Gastroesophageal sphincter (tissue), 4 donors: ENCODE results near the gene NOS1AP. TPM values are rescaled to one million over a fixed set of nuclear protein-coding genes. Genes with fewer than 3 reads are reported as not detected.

ENCODE experiments used
- ATAC-seq: fragments of 150-250 bp; one replicate; pipeline ENCODE4 v1.9.1; 2016; ENCODE audit warnings: mild to moderate bottlenecking, moderate library complexity
- H3K27ac ChIP-seq, 4 donors: fragments of 200-600 bp; sonication (generic) in 3 of 4; 1 replicate in 3 of 4; 2 replicates in 1 of 4; pipeline ENCODE4 v1.5.1; 2016 to 2019
- H3K27me3 ChIP-seq: fragments of 200-600 bp; sonication (generic); one replicate; pipeline ENCODE4 v1.5.1; 2019
- H3K36me3 ChIP-seq, 2 donors: fragments of 200-600 bp; sonication (generic); one replicate each; pipeline ENCODE4 v1.5.1; 2019; ENCODE audit warnings: control low read depth in 1 of 2
- H3K4me1 ChIP-seq, 3 donors: fragments of 200-600 bp; sonication (generic); 1 replicate in 2 of 3; 2 replicates in 1 of 3; pipeline ENCODE4 v1.5.1; 2016 to 2019; ENCODE audit warnings: control low read depth in 2 of 3
- H3K4me3 ChIP-seq, 2 donors: fragments of 200-600 bp; sonication (generic); one replicate each; pipeline ENCODE4 v1.5.1; 2019; ENCODE audit warnings: mild to moderate bottlenecking in 1 of 2, moderate library complexity in 1 of 2
- H3K9me3 ChIP-seq, 3 donors: fragments of 200-600 bp; sonication (generic); one replicate each; pipeline ENCODE4 v1.5.1; 2017 to 2019; ENCODE audit warnings: control low read depth in 2 of 3
- EP300 ChIP-seq: sonication (generic); formaldehyde crosslinking; IDR thresholded peaks from one replicate; pipeline ENCODE4 v1.6.1; 2017; ENCODE audit warnings: antibody characterized with exemption, mild to moderate bottlenecking
- POLR2A ChIP-seq, 2 donors: fragments of 450-650 bp; IDR thresholded peaks; one replicate each; pipeline ENCODE4 v1.6.1; 2017; ENCODE audit warnings: antibody characterized with exemption in 2 of 2, mild to moderate bottlenecking in 2 of 2, moderate library complexity in 1 of 2
- POLR2AphosphoS5 ChIP-seq: sonication (generic); formaldehyde crosslinking; IDR thresholded peaks from one replicate; pipeline ENCODE4 v1.6.1; 2017; ENCODE audit warnings: antibody characterized with exemption
- WGBS, 2 donors: methylation state at CpG; one replicate each; pipeline ENCODE4 v1.1.5; 2018; ENCODE audit warnings: low coverage in 1 of 2; 5-methylcytosine and 5-hydroxymethylcytosine counted together
- total RNA-seq, 4 donors: library from RNA; depleted of rRNA; stranded (reverse); fragments of >200 nt; gene quantifications; one replicate each; pipeline ENCODE4 v1.1.0, GENCODE V29; 2016
- TF ChIP-seq, protein P1 (sequence below), 4 experiments: fragments of 200-600 bp in 2 of 4; fragments of 450-650 bp in 2 of 4; sonication (generic) in 1 of 4; IDR thresholded peaks; one replicate each; pipeline ENCODE4 v1.5.1; 2017 to 2019; ENCODE audit warnings: antibody characterized with exemption in 4 of 4, mild to moderate bottlenecking in 2 of 4, moderate library complexity in 2 of 4

NOS1AP gene
- total RNA-seq, 4 donors from 2014 or later, result 3.5 to 7.8 (median 4.1) TPM

DNA sequence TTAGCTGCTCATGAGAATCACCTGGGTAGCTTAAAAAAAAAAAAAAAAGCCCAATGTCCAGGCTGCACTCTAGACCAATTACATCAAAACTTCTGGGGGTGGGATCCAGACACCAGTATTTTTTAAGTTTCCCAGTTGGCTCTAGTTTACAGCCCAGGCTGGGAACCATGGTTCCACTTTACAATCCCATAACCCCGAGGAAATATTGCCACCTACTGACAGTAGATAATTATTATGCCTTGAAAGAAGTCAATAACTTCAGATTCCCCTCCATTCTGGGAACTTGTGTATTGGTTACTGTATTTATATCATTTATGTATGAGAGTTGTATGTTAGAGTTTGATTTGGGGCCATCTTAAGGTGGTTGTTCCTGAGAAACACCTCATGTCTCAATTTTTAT, 207.0 kb downstream of the NOS1AP start:
- 33 to 50% methylated on average over 1 of the region's 1 CpG for whole genome bisulfite sequencing, 2 donors
- H3K4me3 ChIP-seq, result no peak overlapping the region
- no peaks in the 10 kb centered on the region for H3K4me1 ChIP-seq
- H3K36me3 ChIP-seq, result no peaks in the 10 kb centered on the region
- no peak overlapping the region for H3K27ac ChIP-seq
- ATAC-seq, result no peak
- no peaks in the 10 kb centered on the region for H3K27me3 ChIP-seq
- TF ChIP-seq POLR2A (IDR thresholded peaks at IDR 0.05) (no peak), EP300 (no peak), POLR2AphosphoS5 (no peak)
- TF ChIP-seq, protein P1, sequence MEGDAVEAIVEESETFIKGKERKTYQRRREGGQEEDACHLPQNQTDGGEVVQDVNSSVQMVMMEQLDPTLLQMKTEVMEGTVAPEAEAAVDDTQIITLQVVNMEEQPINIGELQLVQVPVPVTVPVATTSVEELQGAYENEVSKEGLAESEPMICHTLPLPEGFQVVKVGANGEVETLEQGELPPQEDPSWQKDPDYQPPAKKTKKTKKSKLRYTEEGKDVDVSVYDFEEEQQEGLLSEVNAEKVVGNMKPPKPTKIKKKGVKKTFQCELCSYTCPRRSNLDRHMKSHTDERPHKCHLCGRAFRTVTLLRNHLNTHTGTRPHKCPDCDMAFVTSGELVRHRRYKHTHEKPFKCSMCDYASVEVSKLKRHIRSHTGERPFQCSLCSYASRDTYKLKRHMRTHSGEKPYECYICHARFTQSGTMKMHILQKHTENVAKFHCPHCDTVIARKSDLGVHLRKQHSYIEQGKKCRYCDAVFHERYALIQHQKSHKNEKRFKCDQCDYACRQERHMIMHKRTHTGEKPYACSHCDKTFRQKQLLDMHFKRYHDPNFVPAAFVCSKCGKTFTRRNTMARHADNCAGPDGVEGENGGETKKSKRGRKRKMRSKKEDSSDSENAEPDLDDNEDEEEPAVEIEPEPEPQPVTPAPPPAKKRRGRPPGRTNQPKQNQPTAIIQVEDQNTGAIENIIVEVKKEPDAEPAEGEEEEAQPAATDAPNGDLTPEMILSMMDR (IDR thresholded peaks at IDR 0.05), result peak in 2 of 4 experiments; percentile 13 to 47
- H3K9me3 ChIP-seq, result no peaks in the 10 kb centered on the region

DNA sequence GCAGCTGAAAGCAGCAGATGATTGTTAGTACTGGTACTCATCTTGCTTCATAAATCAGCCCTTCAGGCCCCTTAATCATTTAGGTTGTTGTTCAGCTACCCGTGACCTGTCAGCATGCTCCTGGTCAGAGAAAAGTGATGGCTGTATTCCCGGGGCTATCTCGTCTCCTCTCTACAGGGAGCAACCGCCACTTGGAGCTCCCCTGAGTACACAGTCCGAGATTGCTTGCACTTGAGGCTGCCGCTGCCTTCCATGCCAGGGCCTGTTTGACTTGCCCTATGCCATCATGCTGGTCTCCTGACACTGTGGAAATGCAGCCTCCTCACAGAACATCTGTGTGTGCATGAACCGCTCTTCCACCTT, 209.6 kb downstream of the NOS1AP start:
- Histone ChIP-seq H3K9me3 (no peaks in the 10 kb centered on the region), H3K27me3 (no peaks in the 10 kb centered on the region), H3K4me1 (peaks cover 0 to 8% (median 0%) of the 10 kb centered on the region in 3 donors), H3K27ac (no peak overlapping the region), H3K36me3 (no peaks in the 10 kb centered on the region), H3K4me3 (no peak overlapping the region)
- 53 to 73% methylated on average over 4 to 5 of the region's 7 CpGs for WGBS, 2 donors
- TF ChIP-seq POLR2AphosphoS5 (no peak), EP300 (no peak), POLR2A (IDR thresholded peaks at IDR 0.05) (no peak)
- TF ChIP-seq, protein P1 (IDR thresholded peaks at IDR 0.05), result no peak
- no peak for ATAC-seq

DNA sequence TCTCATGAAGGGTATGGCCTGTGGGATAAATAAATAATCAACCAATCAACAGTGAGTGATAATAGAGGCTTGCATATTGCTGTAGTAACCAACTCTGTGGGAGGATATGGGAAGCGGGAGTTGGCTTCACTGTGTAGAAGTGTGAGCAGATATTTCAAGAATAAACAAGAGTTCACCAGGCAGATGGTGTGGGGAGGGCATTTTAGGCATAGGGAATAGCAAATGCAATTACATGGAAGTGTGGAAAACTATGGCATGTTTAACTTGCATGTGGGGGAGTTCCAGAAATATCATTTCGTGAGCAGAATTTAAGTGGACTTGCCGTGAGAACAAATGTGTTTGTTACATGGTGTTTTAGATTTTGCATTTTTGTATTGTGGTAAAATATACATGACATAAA, 211.9 kb downstream of the NOS1AP start:
- H3K4me1 ChIP-seq, result peaks cover 0 to 22% (median 0%) of the 10 kb centered on the region in 3 donors
- ATAC-seq, result no peak
- no peak overlapping the region for H3K27ac ChIP-seq
- 79 to 90% methylated on average over 2 to 3 of the region's 3 CpGs for WGBS, 2 donors
- H3K4me3 ChIP-seq, result no peak overlapping the region
- H3K9me3 ChIP-seq, result no peaks in the 10 kb centered on the region
- no peak for TF ChIP-seq EP300
- TF ChIP-seq, protein P1 (IDR thresholded peaks at IDR 0.05), result no peak
- no peak for TF ChIP-seq POLR2A (IDR thresholded peaks at IDR 0.05)
- TF ChIP-seq POLR2AphosphoS5, result no peak
- H3K36me3 ChIP-seq, result no peaks in the 10 kb centered on the region
- H3K27me3 ChIP-seq, result no peaks in the 10 kb centered on the region

DNA sequence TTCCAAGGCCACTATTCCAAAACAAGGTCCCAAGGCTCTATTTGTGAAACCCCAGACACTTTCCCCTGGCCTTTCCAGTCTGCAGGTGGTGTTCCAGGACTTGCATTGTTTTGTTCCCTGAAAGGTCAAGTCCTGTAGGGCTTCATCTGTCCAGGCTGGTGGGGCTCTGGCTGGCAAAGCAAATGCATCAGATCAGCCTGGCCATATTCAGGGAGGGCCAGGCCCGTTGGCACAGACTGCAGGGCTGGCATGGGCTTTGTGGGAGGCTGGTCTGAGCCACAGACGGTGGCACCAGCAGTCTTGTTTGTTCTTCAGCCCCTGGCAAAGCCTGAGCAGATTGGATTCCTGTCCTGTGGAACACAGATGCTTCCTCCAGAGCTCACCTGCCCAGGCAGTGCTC, 214.2 kb downstream of the NOS1AP start:
- Histone ChIP-seq H3K27me3 (no peaks in the 10 kb centered on the region), H3K4me3 (no peak overlapping the region), H3K4me1 (peaks cover 0 to 22% (median 0%) of the 10 kb centered on the region in 3 donors), H3K27ac (no peak overlapping the region), H3K9me3 (no peaks in the 10 kb centered on the region), H3K36me3 (no peaks in the 10 kb centered on the region)
- whole genome bisulfite sequencing, 2 donors, result no CpG with 5 or more reads among the region's 2 CpGs
- TF ChIP-seq POLR2A (IDR thresholded peaks at IDR 0.05), result no peak
- TF ChIP-seq, protein P1 (IDR thresholded peaks at IDR 0.05), result no peak
- TF ChIP-seq EP300, result no peak
- TF ChIP-seq POLR2AphosphoS5, result no peak
- ATAC-seq, result no peak

DNA sequence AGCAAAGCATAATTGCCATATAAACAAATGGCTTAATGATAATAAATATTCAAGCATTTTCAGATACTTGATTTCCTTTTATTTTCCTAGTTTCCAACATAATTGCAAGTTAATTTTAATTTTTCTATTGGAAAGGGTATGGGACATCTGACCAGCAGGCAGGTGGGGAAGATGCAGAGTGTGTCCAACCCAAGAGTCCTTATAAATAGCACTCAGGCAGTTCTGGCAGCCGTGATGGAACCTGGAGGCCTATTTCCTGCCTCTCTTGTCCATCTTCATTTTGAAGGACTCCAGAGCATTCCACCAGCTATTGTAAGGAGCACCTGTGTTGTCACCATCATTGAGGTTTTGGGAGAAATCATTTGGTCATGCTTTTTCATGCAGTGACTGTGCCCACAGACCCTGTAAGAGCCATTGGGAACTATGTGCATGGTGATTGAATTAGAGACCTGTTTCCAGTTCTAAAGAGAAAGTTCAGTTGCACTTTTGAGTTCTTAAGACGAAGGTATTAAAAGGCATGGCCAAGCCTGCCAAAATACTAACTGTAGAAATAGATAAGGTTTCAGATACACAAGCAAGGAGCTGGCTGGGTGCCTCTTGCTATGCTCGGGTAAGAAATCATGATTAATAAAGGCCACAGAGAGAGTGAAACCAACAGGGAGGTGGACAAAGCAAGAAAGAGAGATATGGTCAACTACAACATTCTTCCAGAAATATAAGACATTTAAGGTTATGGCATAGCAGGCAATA, 214.9 kb downstream of the NOS1AP start:
- 49 to 93% methylated on average over 2 to 3 of the region's 3 CpGs for WGBS, 2 donors
- no peak for ATAC-seq
- Histone ChIP-seq H3K36me3 (no peaks in the 10 kb centered on the region), H3K9me3 (no peaks in the 10 kb centered on the region), H3K4me1 (peaks cover 0 to 22% (median 0%) of the 10 kb centered on the region in 3 donors), H3K27me3 (no peaks in the 10 kb centered on the region), H3K4me3 (no peak overlapping the region), H3K27ac (no peak overlapping the region)
- no peak for TF ChIP-seq EP300
- TF ChIP-seq POLR2A (IDR thresholded peaks at IDR 0.05), result no peak
- TF ChIP-seq, protein P1 (IDR thresholded peaks at IDR 0.05), result no peak
- no peak for TF ChIP-seq POLR2AphosphoS5
